OCI-M1 (cell line): ENCODE results near the gene ZPR1.
A peak's percentile ranks its signal among the peaks of the same experiment; 100 is the strongest.
"Not testable (repeated sequence)": the region's sequence is repeated elsewhere in the genome, so short reads cannot be mapped to it uniquely, and the experiment has no call there.

Source experiments
- DNase-seq: peaks from one replicate; lab custom pipeline; 2025; lab: John Stamatoyannopoulos, UW

Gene ZPR1

GRCh38 chr11:116792144-116792868 lies 4.5 kb upstream of the ZPR1 start:
- DNase-seq: no peak

- DNase-seq: no peak
Observed at GRCh38 chr11:116791813-116792143, 4.0 kb upstream of the ZPR1 start, which contains the start of gene APOA5. APOA5 (minus strand) TSS chr11:116791879; CDS start chr11:116791860, 19 bp downstream.

- peak; percentile 91 for DNase-seq
Observed at GRCh38 chr11:116791002-116791812, 3.4 kb upstream of the ZPR1 start.

- no peak for DNase-seq
Observed at GRCh38 chr11:116790167-116791001, 2.6 kb upstream of the ZPR1 start.

DNA sequence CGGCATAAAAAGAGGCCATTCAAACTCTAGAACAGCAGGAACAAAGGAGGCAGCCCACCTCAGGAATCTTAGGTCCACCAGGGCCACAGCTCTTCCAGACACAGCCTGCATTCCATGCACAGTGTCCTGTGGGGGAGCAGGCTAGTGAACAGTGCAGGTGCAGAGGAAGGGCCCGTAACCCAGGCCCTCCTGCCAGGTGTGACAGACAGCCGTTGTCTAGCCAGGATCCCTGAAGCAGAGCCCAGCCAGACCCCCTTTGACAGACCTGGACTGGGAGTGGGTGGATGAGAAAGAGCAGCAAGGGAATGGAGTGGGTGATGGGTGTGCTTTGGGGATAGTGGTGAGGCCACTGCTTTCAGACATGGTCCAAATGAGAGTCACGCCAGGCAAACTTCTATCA lies 1.2 kb upstream of the ZPR1 start:
- DNase-seq: no peak

- DNase-seq: no peak
Observed at GRCh38 chr11:116788534-116788933, 711 bp upstream of the ZPR1 start.

DNA sequence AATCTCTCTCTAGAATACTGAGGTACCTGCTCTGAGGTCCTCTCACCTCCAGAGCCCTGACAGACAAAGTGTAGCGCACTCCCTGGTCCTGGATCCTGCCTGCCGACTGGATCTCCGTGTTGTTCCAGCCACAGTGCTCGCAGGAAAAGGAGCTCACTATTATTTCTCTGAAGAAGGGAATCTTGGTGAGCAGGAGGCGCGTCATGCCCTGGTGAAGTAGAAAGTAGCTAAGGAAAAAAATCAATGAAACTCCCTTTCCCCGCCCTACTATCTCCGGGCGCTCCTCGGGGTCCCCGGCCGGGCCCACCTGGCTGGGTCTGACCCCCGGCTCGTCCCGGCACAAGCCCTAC lies 412 bp downstream of the ZPR1 start:
- DNase-seq: no peak

DNA sequence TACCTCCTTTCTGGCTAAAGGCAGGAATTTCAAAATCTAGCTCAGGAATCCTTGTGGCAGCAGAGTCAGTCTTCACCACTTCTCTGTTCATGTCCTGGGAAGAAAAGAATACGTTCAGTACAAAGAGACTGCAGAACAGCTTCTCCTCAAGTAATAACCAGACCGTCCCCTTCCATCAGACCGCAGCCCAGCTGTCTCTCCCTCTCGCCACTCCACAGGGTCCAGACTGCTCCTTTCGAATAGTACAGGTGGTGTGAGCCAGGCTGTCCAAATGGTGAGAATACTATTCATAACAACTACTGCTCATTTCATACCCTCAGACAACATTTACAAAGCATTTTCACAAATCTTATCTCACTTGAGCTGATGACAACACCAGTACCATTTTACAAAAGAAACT lies 857 bp downstream of the ZPR1 start:
- no peak for DNase-seq

- no peak for DNase-seq
Observed at GRCh38 chr11:116786326-116786725, 1.5 kb downstream of the ZPR1 start.

- no peak for DNase-seq
Observed at GRCh38 chr11:116782728-116783127, 5.1 kb downstream of the ZPR1 start.

- no peak for DNase-seq
Observed at GRCh38 chr11:116778556-116778955, 9.3 kb downstream of the ZPR1 start.

GRCh38 chr11:116777056-116777455 lies 10.8 kb downstream of the ZPR1 start:
- DNase-seq: peak; percentile 85

DNA sequence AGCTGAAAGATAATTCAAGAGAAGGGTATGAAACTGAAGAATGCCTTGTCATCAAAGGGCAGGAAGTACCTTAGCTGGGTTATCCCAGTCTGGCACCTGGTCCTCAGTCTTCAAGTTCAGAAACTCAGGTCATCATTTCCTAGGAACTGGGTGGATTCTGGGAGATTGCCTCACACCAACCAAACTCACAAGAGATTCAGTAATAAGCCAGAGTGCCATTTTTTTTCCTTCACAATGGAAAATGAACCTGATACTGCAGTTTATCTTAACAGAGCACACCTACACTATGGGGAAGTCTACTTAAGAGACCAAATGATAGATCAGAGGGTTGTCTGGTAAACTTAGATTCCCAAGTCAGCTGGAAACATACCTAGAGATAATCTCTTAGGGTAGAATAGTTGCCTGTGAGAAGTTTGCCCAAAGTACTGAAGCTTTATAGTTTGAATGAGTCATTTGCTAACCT lies 11.3 kb downstream of the ZPR1 start:
- DNase-seq: peak; percentile 81

DNA sequence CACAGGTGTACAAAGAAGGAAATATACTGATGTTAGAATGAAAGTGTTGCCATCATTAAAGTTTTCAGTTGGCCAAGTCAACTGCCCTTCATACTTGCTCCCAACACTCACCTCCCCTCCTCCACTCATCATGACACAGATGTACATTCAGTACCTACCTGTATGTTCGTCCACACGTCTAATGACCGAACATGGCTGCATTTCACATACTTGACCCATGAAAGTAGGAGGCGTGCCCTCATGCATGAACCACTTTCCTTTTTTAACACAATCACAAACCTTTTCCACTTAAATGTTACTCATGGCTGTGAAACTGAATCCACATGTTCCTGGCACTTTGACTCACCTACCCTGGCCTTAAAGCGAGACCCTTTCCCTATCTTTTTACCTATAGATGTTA lies 11.8 kb downstream of the ZPR1 start:
- DNase-seq: no peak

GRCh38 chr11:116774661-116775060 lies 13.2 kb downstream of the ZPR1 start:
- no peak for DNase-seq

GRCh38 chr11:116773203-116774097 lies 14.4 kb downstream of the ZPR1 start:
- DNase-seq: peak; percentile 95

- DNase-seq: peak; percentile 97
Observed at GRCh38 chr11:116772443-116773202, 15.2 kb downstream of the ZPR1 start, which contains the start of gene BUD13. BUD13 (minus strand) TSS chr11:116772987; CDS start chr11:116772964, 23 bp downstream.

DNA sequence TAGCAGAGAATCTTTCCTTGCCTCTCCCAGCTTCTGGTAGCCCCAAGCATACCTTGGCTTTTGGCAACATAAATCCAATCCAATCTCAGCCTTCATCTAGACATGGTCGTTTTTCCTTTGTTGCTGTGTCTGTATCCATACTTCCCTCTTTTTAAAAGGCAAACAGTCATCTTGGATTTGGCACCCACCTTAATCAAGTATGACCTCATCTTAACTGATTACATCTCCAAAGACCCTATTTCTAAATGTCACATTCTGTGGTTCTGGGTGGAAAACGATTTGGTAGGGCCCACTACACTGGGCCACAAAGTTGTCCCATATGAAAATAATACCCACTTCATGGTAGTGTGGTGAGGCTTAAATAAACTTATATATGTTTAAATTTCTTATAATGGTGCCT lies 15.9 kb downstream of the ZPR1 start:
- peak; percentile 58 for DNase-seq

DNA sequence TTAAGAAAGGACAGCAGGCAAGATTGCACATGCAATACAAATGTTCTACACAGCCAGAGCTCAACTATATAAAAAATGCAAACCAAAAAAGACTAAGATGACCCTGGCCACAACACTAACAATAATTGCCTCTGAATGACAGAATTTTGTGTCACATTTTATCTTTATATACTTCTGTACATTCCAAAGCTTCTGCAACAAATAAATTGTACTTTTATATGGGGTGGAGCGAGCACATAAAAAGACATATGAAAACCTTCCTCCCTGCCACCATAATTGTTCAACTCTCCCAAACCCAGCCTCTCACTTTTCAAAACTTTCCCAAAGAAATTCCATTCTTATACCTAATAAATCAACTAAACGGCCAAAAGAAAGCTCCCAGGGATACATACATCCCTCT lies 25.7 kb downstream of the ZPR1 start:
- no peak for DNase-seq

DNA sequence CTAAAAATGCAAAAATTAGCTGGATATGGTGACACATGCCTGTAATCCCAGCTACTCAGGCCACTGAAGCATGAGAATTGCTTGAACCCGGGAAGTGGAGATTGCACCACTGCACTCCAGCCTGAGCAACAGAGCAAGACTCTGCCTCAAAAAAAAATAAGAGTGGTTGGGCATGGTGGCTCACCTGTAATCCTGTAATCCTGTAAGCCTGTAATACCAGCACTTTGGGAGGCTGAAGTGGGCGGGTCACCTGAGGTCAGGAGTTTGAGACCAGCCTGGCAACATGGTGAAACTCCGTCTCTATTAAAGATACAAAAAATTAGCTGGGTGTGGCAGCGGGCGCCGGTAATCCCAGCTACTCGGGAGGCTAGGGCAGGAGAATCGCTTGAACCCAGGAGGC lies 31.8 kb downstream of the ZPR1 start:
- not testable (repeated sequence) for DNase-seq
